T-helper 2 cell (primary cell): Measurements from ENCODE around the gene GOLGA8N.
"Not testable (repeated sequence)": the region's sequence is repeated elsewhere in the genome, so short reads cannot be mapped to it uniquely, and the experiment has no call there.

Experiments
- DNase-seq, 5 experiments: peaks; one replicate each; pipeline versions ENCODE4 v3.0.0 to v3.0.0-alpha.2; 2012 to 2022
- total RNA-seq, 2 donors: gene quantifications; one replicate each; lab custom pipeline; 2026; lab: John Stamatoyannopoulos, UW

The GOLGA8N gene
- 1.2 to 1.7 reads per million in 2 donors for total RNA-seq

DNA sequence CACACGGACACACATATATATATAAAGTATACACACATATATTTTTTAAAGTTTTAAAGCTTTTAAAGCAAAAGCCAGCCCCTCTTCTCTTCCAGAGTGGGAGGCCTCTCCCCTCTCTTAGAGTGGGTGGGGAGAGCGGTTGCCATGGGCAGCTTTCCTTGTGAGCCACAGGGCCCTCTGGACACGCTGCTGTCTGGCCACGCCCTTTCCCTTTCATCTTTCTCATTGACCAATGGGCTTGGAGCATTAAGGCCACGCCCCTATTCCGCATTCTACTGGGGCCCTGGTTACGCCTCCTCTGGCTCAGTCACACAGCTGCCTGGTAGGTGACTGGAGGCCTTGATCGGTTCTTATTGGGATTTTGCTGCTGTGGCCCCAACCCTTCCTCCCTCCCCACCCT, at the start of gene GOLGA8N:
Gene GOLGA8N (plus strand): TSS at position 306 of the 400 bp plus-strand sequence.
- not testable (repeated sequence) for DNase-seq

DNA sequence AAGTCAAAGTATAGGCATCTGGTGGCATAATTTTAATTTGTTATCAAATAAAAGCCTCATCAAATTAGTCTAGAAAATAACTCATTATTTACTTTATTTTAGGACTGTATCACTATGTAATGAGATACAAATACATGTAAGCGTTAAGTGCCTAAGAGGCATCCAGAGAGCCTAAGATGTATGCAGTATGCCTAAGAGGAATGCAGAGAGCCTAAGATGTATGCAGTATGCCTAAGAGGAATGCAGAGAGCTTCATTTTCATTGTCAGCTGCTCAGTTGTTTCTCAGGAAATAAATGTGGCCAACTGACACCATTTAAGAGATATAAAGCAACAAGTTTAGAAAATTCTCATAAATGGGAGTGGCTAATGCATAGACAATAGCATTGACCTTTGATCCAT, 49.8 kb upstream of the GOLGA8N start:
- DNase-seq: not testable (repeated sequence)

DNA sequence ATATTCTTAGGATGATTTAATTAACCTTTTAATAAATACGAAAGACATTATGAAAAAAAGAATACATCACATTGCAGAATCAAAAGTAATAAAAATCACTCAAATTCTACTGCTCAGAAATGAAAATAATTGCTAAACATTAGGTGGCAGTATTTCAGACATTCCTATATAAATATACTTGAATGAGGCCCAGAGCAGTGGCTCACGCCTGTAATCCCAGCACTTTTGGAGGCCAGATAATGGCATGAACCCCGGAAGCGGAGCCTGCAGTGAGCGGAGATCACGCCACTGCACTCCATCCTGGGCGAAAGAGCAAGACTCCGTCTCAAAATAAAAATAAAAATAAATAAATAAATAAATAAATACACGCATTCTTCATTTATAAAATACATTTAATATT, 48.1 kb upstream of the GOLGA8N start:
- DNase-seq: not testable (repeated sequence)

DNA sequence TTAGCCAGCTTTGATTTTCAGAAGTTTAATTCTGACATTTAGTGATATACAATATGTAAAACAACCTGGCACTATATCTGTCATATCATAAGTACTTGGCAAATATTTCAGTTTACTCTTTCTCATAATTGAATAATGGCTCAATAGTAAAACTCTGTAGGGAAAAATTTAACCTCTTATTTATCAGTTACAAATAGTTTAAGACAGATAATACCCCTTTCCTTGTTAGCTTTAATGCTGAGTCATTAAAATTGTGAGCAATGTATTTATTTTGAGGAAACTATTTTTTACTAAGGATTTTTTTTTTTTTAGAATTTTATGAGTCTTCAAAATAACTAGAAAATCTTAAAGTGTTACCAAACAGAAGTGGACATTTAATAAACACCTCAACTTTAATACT, 38.7 kb upstream of the GOLGA8N start:
- not testable (repeated sequence) for DNase-seq

DNA sequence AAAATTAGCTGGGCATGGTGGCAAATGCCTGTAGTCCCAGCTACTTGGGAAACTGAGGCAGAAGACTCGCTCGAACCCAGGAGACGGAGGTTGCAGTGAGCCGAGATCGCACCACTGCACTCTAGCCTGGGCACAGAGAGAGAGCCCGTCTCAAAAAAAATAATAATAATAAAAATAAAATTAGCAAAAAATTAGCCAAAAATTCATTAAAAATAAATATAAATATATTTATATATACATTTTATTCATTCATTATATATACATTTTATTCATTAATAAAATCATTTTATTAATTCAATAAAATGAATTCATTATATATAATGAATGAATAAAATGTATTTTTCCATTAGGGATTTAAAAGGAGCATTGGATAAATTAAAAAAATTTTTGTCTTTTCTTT, 31.1 kb upstream of the GOLGA8N start:
- not testable (repeated sequence) for DNase-seq

DNA sequence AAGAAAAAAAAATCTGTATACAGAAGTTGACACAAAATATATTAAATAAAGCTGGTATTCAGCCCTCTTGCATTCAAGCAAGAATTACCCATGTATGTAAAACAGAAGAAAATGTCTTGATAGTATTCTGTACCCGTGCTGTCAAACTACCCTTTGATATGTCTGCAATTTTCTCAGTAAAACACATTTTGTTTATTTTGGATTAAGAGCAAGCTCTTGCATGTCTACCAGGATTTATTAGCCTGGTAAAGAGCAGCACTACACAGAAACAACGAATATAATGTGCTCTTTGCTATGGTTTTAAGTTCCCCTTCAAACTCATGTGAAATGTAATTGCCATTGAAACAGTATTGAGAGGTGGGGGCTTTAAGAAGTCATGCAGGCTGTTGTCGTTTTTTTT, 24.3 kb upstream of the GOLGA8N start:
- not testable (repeated sequence) for DNase-seq

DNA sequence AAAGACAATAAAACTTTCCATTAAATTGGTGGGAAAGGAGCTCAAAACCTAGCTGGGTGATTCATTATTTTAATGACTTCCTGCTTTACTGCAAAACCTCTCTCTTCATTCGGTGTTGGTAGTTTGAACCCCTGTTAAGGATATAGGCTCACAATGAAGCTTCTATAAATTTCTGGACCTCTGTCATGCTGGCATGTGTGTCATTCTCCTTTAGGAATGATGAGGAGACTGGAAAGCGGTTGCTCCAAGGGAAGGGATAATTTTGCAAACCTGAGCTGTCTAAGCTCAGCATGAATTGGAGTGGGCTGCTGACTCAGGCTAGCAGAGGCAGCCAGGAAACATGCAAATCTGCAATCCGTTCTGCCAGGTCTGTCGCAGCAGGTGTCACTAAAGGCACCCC, 14.8 kb upstream of the GOLGA8N start:
- DNase-seq: not testable (repeated sequence)

DNA sequence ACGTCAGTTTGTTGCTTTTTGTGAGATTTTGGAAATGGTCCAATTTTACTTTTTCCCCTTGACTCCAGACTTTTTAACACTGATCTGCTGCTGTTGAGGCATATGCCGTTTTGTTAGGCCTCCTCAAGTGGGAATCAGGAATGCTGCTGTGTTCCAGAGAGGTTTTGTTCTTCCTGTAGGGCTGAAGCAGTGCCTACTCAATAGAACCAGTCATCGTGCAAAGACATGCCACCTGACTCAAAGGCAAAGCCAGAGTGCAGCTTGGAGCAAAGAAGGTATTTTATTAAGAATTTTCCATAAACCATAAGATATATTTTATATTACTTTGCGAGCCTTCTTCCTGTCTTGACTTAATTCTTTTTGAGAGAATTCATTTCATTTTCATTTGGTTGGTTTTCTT, 7.4 kb upstream of the GOLGA8N start:
- not testable (repeated sequence) for DNase-seq

DNA sequence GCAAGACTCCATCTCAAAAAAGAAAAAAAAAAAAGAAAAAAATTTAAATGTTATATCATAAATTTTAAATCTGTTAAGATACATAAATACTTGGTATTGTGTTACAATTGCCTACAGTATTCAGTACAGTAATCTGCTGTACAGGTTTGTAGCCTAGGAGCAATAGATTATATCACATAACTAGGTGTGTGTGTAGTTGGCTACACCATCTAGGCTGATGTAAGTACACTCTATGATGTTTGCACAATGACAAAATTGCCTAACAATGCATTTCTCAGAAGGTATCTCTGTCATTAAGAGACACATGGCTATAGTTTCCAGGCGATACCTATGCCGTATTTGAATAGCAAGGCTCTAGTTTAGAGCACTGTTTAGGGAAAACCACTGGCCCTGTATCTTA, 16.3 kb downstream of the GOLGA8N start:
- DNase-seq: not testable (repeated sequence)

DNA sequence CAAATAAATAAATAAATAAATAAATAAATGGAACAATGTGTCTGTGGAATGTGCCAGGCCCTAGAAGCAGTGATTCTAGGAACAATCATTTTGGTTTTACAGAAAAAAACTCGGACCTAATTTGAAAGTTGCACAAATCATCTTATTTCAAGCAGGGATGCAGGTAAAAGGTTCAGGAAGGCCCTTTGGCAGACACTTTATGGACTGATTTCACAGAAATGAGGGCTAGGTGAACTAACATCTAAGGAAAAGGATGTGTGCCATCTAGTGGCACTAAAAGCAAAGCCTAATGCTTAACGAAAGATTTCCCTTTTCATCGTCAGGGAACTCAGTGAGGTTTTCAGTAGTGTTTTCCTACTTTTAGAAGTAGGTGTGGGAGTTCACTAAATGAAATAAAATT, 17.5 kb downstream of the GOLGA8N start:
- peak in 1 of 5 experiments; percentile 39 for DNase-seq

DNA sequence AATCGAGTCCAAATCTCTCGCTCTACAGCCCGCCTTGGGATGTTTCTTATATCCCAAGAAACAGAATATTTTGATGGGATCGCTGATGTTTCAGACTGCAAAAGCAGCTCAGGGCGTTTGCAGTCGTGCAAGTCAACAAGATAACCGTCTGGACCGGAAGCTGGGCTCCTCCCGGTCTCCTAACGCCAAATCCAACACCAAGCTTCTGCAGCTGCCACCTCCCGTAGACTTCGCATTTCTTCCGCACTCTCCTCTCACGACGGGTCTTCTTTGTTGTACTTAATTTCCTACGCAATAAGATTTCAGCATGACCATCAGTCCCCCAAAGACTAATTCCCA, 21.4 kb downstream of the GOLGA8N start:
- DNase-seq: not testable (repeated sequence)

DNA sequence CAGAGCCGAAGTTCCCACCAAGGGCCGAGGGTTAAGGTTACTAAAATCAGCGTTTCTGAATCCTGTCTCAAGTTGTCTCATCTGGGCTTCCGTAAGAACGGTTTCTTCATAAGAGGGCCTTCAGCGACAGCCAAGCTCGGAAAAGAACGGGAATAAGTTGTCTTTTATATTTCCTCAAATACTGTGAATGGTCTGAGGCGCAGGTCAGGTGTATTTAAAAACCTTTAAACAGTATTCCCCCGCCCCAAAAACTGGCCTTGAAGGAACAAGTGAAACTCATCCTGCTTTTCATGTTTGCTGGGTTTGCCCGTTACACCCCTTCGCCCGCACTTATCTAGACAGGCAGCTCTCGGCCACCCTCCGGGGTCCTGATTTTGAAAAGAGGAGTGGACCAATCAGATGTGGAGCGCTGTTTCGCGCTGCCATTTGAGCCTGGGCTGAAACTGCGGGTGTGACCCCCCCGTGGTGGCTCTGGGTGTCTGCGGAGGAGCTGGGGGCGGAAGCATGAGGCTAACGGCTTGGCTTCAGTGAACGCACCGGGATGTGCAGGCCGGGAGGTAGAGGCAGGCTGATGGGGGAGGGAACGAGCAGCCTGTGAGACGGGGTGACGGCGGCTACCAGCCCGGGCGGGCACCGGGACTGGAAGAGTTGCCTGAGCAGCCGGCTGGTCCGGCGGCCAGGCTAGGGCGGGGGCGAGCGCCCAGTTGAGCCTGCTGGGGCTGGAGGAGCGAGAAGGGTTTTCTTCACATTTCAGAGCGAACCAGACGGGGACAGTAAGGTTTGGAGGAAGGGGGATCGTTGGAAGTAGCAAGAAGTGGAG, 22.0 kb downstream of the GOLGA8N start, which contains the start of gene ARHGAP11A:
Gene ARHGAP11A (plus strand): TSS at position 454 of the 820 bp plus-strand sequence. CDS start 708 bp downstream, outside the sequence.
- peak; percentile 45 to 92 (median 79) for DNase-seq

DNA sequence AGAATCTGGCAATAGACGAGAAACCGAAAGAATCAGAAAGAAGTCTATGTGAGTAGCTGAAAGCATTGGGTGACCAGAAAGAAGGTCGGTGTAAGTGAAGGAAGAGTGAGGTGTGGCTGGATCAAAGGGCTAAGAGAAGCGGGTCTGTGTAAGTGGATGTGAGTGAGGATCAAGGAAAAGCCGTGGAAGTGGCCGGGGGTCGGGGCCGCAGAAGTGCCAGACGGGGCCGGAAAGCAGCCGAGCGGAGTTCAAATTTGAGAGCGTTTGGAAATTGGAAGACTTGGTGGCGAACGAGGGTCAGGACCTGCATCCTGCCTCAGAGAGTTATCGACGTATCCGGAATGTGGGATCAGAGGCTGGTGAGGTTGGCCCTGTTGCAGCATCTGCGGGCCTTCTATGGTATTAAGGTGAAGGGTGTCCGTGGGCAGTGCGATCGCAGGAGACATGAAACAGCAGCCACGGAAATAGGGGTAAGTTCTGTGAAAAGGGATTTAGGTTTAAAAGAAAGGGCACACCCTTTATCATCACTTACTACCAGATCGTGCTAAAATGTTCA, 22.7 kb downstream of the GOLGA8N start:
- peak in 2 of 5 experiments; percentile 16 to 25 for DNase-seq

DNA sequence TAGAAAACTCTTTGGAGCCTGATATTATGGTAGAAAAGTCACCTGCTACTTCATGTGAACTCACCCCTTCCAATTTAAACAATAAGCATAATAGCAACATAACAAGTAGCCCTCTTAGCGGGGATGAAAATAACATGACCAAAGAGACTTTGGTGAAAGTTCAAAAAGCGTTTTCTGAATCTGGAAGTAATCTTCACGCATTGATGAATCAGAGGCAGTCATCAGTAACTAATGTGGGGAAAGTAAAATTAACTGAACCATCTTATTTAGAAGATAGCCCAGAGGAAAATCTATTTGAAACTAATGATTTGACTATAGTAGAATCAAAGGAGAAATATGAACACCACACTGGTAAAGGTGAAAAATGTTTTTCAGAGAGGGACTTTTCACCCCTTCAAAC, 43.2 kb downstream of the GOLGA8N start:
- DNase-seq: no peak

DNA sequence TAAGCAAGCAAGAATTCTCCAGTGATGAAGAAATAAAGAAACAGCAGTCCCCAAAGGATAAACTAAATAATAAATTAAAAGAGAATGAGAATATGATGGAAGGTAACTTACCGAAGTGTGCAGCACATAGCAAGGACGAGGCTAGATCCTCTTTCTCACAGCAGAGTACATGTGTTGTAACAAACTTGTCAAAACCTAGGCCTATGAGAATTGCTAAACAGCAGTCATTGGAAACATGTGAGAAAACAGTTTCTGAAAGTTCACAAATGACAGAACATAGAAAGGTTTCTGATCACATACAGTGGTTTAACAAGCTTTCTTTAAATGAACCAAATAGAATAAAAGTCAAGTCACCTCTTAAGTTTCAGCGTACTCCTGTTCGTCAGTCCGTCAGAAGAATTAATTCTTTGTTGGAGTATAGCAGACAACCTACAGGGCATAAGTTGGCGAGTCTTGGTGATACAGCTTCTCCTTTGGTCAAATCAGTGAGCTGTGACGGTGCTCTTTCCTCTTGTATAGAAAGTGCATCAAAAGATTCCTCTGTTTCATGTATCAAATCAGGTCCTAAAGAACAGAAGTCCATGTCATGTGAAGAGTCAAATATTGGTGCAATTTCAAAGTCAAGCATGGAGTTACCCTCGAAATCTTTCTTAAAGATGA, 43.8 kb downstream of the GOLGA8N start:
- no peak for DNase-seq

DNA sequence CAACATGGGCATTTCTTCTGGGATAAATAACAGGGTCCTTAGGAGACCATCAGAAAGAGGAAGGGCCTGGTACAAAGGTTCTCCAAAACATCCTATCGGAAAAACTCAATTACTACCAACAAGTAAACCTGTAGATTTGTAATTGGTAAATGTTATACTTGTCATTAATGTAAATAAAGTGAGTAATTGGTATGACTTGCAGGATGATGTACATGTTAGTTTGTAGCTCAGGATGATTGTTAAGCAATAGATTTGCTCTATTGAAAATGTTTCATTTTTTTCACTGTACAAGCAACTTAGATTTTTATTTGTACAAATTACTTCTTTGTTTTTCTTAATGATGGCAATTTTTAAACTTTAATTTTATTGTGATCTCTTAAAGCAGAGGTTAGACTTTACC, 44.4 kb downstream of the GOLGA8N start:
- no peak for DNase-seq

DNA sequence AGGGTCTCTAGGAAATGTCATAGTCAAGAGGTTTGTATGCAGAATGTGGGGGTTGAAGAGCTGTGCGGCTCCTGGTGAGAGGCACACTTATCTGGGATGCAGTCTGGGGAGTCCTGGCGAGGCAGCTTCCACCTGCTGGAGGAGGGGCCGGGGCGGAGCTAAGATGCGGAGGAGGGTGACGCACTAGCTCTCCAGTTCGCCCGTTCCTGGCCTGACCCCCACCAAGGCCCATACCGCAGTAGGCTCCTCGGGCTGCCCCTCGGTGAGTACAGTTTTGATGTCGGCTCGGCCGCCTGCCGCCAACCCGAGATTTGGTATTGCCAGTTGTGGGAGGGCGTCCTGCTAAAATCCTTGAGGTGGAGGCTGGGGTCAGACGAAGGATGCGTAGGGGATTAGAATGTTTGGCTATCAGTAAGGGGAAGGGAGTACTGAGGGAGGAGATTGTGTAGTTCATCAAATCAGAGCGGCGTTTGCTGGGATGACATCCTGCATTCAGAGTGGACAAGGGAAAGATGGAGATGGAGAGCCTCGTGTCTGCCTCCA, 48.3 kb downstream of the GOLGA8N start, which contains the start of gene SCG5:
Gene SCG5 (plus strand): TSS at position 194 of the 543 bp plus-strand sequence. CDS start 1,883 bp downstream, outside the sequence.
- no peak for DNase-seq

DNA sequence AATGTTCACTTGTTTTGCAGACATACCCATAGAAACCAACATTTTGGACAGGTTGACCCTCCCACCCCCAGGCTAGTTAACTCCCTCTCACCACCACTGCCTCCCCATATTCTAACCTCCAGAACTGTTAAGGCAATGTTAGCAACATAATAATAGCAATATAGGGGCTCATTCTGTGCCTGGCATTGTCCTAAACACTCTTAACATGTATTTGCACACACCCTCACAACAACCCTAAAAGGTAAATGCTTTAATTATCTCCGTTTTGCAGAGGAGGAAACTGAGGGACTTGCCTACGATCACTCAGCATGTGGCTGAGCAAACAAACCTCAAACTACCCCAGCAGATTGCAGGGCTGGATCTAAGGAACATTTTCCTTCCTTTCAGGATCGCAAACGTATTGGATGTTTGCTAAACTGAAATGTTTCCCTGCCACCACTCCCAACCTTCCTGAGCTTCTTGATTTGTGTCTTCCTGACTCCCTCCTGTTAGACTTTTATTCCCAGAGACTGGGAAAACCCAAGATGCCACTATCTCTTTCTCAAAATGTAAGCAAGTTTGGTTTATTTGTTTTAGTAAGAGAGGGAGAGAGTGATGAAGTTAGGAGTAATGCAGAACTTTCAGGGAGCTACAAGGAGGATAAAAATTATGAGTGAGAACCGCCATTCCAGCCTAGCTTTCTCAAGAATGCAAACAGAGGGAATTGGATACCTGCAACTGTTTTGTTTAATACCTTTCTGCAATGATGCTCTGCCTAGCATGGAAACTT, 49.6 kb downstream of the GOLGA8N start:
- DNase-seq: no peak

DNA sequence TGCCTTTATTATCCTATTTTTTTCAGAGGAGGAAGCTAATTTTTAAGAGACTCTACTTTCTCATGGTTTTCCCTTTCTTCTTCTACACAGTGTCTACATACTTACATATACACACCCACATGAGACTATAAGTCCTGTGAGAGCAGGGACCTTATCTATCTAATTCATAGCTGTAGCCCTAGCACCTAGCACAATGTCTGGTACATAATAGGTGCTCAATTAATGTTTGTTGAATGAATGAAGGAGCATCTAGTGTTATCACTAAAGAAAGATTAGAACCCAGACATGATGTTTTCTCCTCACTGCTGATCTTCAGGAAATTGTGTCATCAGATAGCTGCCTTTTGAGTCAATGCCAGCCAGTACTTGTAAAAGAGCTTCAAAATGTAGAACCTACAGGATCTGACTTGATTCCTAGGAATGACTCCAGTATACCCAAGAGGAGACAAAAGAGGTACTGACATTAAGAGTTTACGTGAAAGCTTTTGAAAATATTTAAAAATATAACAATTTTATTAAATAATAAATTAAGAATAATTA, 50.7 kb downstream of the GOLGA8N start:
- DNase-seq: no peak

DNA sequence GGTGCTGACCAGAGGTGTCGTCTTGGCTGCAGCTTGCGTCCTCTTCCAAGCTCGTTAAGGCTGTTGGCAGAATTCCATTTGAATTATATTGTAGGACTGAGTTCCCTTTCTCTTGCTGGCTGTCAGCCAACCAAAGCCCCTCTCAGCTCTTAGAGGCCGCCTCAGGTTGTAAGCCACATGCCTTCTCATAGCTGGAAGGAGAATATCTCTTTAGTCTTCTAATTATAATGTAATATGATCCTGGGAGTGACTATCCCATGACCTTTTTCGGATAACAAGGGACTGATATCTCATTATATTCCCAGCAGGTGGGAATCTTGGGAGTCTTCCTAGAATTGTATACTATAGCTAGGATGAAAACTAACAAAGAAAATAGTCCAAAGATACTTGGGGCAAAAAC, 53.0 kb downstream of the GOLGA8N start:
- no peak for DNase-seq

DNA sequence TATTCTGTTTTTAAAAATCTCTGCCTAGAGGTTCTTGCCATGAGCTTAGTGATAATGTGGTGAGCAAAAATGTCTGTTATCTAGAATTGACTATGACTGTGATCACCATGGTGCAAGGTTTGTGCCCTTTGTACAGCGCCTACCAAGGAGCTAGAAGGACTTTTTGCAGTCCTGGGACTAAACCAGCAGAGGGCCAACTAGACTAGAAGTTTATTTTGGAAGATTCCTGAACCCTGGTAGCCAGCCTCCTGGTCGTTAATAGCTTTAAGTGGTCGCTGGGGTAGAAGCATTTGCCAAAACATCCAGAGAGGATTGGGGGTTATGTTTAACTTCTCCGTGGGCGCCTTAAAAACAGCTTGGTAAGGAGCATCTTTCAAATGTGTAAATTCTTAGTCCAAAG, 56.1 kb downstream of the GOLGA8N start:
- peak in 1 of 5 experiments; percentile 21 for DNase-seq

DNA sequence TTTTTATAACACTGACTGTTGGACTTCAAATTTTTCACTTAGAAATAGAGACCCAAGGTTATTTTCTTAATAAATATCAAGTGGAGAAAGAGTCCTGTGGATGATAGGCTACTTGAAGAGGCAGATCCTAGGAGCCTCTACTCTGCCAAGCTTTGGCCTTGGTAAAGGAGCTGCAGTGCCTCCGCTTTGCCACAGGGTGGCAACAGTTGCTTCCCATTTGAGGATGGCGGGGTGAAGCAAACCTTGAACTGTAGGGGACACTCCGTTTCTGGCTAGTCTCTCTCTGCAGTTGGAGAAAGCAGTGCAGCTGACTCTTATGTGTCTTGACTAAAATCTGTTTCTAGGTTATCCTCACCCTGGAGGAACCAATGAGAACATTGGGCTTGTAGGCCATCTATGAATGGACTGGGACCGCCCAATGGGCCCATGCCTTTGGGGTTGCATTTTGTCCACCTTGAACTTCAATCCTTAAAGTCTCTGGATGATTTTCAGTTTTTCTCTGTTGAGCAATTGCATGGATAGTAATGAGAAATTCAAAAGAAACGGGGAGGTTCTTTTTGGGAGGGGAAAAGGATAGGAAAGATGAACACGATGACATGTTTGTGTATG, 58.1 kb downstream of the GOLGA8N start:
- DNase-seq: peak in 3 of 5 experiments; percentile 9 to 66 (median 19)
